Keratinocyte (primary cell): ENCODE measurements around the gene LSM3. TPM values are rescaled to one million over a fixed set of nuclear protein-coding genes. Genes with fewer than 3 reads are reported as not detected.

ENCODE experiments used
- DNase-seq: peaks from one replicate; pipeline ENCODE4 v3.0.0-alpha.2; 2011; ENCODE audit warnings: low read depth, missing footprints, low spot score
- FAIRE-seq: peaks from 2 replicates; lab custom pipeline; 2011; peaks lifted over from hg19 to GRCh38; lab: Jason Lieb, UNC
- H2AFZ ChIP-seq: 2 replicates; pipeline ENCODE4 v1.6.0; 2012; ENCODE audit warnings: low read length, control low read depth, inconsistent platforms; ENCODE audit not compliant: control insufficient read depth
- H3K27ac ChIP-seq: 2 replicates; pipeline ENCODE4 v1.5.1; 2011; ENCODE audit warnings: low read length; ENCODE audit not compliant: control insufficient read depth, insufficient read depth
- H3K27me3 ChIP-seq: 3 replicates; pipeline ENCODE4 v1.6.0; 2011; ENCODE audit warnings: low read length; ENCODE audit not compliant: control insufficient read depth, insufficient read depth; ENCODE audit errors: extremely low read depth
- H3K36me3 ChIP-seq, 2 experiments: 2 replicates in 1 of 2; 3 replicates in 1 of 2; pipeline ENCODE4 v1.5.1; 2011; ENCODE audit warnings: low read length in 2 of 2, mild to moderate bottlenecking in 1 of 2; ENCODE audit not compliant: control insufficient read depth in 2 of 2, insufficient read depth in 2 of 2; ENCODE audit errors: extremely low read depth in 1 of 2
- H3K4me1 ChIP-seq: 3 replicates; pipeline ENCODE4 v1.5.1; 2011; ENCODE audit warnings: low read length; ENCODE audit not compliant: control insufficient read depth, insufficient read depth; ENCODE audit errors: extremely low read depth
- H3K4me2 ChIP-seq: 3 replicates; pipeline ENCODE4 v1.6.0; 2011; ENCODE audit warnings: low read depth, low read length; ENCODE audit not compliant: control insufficient read depth, insufficient read depth; ENCODE audit errors: extremely low read depth
- H3K4me3 ChIP-seq, 3 experiments: fragments of 200-600 bp in 1 of 3; sonication (generic) in 1 of 3; 2 replicates in 2 of 3; 3 replicates in 1 of 3; pipeline ENCODE4 v1.5.1; 2011 to 2016; ENCODE audit warnings: low read length in 3 of 3, mild to moderate bottlenecking in 3 of 3, control low read depth in 2 of 3, inconsistent platforms in 1 of 3, low read depth in 1 of 3, mixed read lengths in 1 of 3, mixed run types in 1 of 3, moderate library complexity in 1 of 3; ENCODE audit not compliant: control insufficient read depth in 2 of 3, insufficient read depth in 2 of 3; ENCODE audit errors: extremely low read depth in 1 of 3
- H3K79me2 ChIP-seq: 2 replicates; pipeline ENCODE4 v1.6.0; 2012; ENCODE audit warnings: low read length; ENCODE audit not compliant: control insufficient read depth, insufficient read depth
- H3K9ac ChIP-seq: 3 replicates; pipeline ENCODE4 v1.6.0; 2011; ENCODE audit warnings: low read length; ENCODE audit not compliant: control insufficient read depth, insufficient read depth; ENCODE audit errors: extremely low read depth
- H3K9me1 ChIP-seq: 3 replicates; pipeline ENCODE4 v1.6.0; 2011; ENCODE audit warnings: low read length; ENCODE audit not compliant: control insufficient read depth, insufficient read depth; ENCODE audit errors: extremely low read depth
- H3K9me3 ChIP-seq: 2 replicates; pipeline ENCODE4 v1.5.1; 2012; ENCODE audit warnings: low read depth, low read length; ENCODE audit not compliant: control insufficient read depth
- H4K20me1 ChIP-seq: 3 replicates; pipeline ENCODE4 v1.6.0; 2011; ENCODE audit warnings: low read length; ENCODE audit not compliant: control insufficient read depth, insufficient read depth; ENCODE audit errors: extremely low read depth
- CTCF ChIP-seq, 3 experiments: IDR thresholded peaks in 1 of 3; conservative IDR thresholded peaks in 1 of 3; optimal IDR thresholded peaks in 1 of 3; 2 replicates in 2 of 3; 3 replicates in 1 of 3; pipeline versions ENCODE3 to v1.5.1; 2011; ENCODE audit warnings: low read length in 3 of 3, mild to moderate bottlenecking in 3 of 3, moderate library complexity in 2 of 3, control low read depth in 1 of 3, inconsistent platforms in 1 of 3; ENCODE audit not compliant: insufficient read depth in 2 of 3; ENCODE audit errors: extremely low read depth in 1 of 3
- EZH2 ChIP-seq: IDR thresholded peaks from one replicate; pipeline ENCODE4 v1.6.1; 2012; ENCODE audit warnings: inconsistent platforms, mild to moderate bottlenecking, low read length, moderate library complexity
- dilution Hi-C: fragments of 300-500 bp; cut with MboI; formaldehyde crosslinking; loops from one replicate; pipeline ENCODE4 v1.7.0; 2020; ENCODE audit warnings: low sequenced_read_pairs; ENCODE audit not compliant: extremely low pct_ligation_motif_present
- polyA plus RNA-seq, 5 experiments: library from polyadenylated mRNA; depleted of rRNA in 3 of 5; stranded (reverse) in 3 of 5; stranded (forward) in 1 of 5; unstranded in 1 of 5; fragments of >200 nt; gene quantifications; 1 replicate in 1 of 5; 2 replicates in 3 of 5; 3 replicates in 1 of 5; pipeline versions ENCODE4 v1.2.1 to v1.2.3, GENCODE V29; 2011 to 2012; ENCODE audit warnings: missing spikeins in 2 of 5, low read depth in 1 of 5, low replicate concordance in 1 of 5

Gene LSM3
- polyA plus RNA-seq, 1 donor (not counting 4 experiments of a cell fraction or from before 2014, with no cell fraction given): 26.1 TPM

DNA sequence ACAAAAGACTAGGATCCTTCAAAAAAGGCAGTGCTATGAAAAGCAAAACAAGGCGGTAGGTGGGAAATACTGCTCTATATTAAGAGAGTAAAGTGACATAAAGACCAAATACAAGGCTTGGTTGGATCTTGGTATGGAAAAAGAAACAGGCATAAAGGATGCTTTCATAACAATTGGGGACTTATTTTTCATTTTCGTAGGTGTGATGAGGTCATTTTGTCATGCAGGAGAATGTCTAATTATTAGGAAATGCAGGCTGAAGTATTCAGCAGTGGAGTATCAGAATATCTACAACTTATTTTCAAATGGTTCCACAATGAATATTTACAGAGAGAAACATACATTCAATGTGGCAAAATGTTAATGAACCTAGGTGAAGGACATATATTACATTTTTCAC is 9.2 kb upstream of the LSM3 start:
- H2AFZ ChIP-seq: no peak overlapping the region
- no peak for FAIRE-seq
- peak overlapping the region; percentile 94 for H3K27ac ChIP-seq
- TF ChIP-seq CTCF (optimal IDR thresholded peaks at IDR 0.05 in 1 of 3, IDR thresholded peaks at IDR 0.05 in 1 of 3, conservative IDR thresholded peaks at IDR 0.05 in 1 of 3; ENCODE audit: extremely low read depth in 1 of 3, insufficient read depth in 2 of 3, low read length in 3 of 3): no peak
- no peak for TF ChIP-seq EZH2
- no peaks in the 10 kb centered on the region for H3K9me1 ChIP-seq
- peaks cover 55% of the 10 kb centered on the region for H3K4me1 ChIP-seq
- no peaks in the 10 kb centered on the region for H3K27me3 ChIP-seq
- H3K9ac ChIP-seq: no peak overlapping the region
- peak overlapping the region; percentile 65 for H3K4me2 ChIP-seq
- peaks cover 26 to 64% of the 10 kb centered on the region in 2 experiments for H3K36me3 ChIP-seq
- H3K4me3 ChIP-seq: no peak overlapping the region
- H4K20me1 ChIP-seq: no peaks in the 10 kb centered on the region
- no peaks in the 10 kb centered on the region for H3K9me3 ChIP-seq
- dilution Hi-C loops: no loop called here
- peaks cover 22% of the 10 kb centered on the region for H3K79me2 ChIP-seq
- no peak for DNase-seq

DNA sequence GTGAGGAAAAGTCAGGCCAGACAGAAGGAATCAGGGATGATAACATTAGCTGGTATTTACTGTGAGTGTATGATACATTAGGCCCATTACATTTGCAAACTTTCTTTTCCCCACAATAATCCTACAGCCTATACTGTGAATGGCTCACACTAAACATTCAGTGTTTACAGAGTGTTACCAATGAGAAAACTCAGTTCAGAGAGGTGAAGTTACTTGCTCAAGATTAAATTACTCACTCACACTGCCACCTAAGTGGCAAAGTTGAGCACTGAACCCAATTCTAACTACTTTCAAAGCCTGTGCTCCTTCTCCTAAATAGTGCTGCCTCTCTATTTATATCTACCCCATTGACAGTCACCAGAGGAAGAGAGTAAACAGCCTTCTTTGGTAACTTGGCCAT is 8.7 kb upstream of the LSM3 start:
- Histone ChIP-seq H3K9me3 (no peaks in the 10 kb centered on the region), H2AFZ (no peak overlapping the region), H3K27me3 (no peaks in the 10 kb centered on the region), H3K4me2 (peak overlapping the region; percentile 65), H3K9me1 (peaks cover 2% of the 10 kb centered on the region), H3K4me1 (peaks cover 59% of the 10 kb centered on the region), H4K20me1 (no peaks in the 10 kb centered on the region), H3K9ac (peak overlapping the region; percentile 62), H3K36me3 (peaks cover 26 to 60% of the 10 kb centered on the region in 2 experiments), H3K27ac (peak overlapping the region; percentile 94), H3K79me2 (peaks cover 26% of the 10 kb centered on the region), H3K4me3 (no peak overlapping the region)
- dilution Hi-C loops: no loop called here
- DNase-seq (no peak), FAIRE-seq (no peak)
- TF ChIP-seq EZH2 (no peak), CTCF (optimal IDR thresholded peaks at IDR 0.05 in 1 of 3, IDR thresholded peaks at IDR 0.05 in 1 of 3, conservative IDR thresholded peaks at IDR 0.05 in 1 of 3; ENCODE audit: extremely low read depth in 1 of 3, insufficient read depth in 2 of 3, low read length in 3 of 3) (peak in 1 of 3 experiments; percentile 12)
